GM12874 (cell line): ENCODE results near the gene NDUFB2.

Source experiments
- CTCF ChIP-seq: IDR thresholded peaks from 2 replicates; pipeline ENCODE4 v1.5.1; 2011; ENCODE audit warnings: low read depth, mild to moderate bottlenecking, control low read depth, low read length, moderate library complexity; ENCODE audit not compliant: insufficient read depth

The NDUFB2 gene

GRCh38 chr7:140696680-140697446, at the start of gene NDUFB2:
Gene NDUFB2, plus strand, starts transcription at chr7:140696708. Its CDS starts 37 bp downstream, at chr7:140696745.
- TF ChIP-seq CTCF = no peak

GRCh38 chr7:140646931-140647647, 49.4 kb upstream of the NDUFB2 start:
- peak; percentile 65 for TF ChIP-seq CTCF

- no peak for TF ChIP-seq CTCF
Observed at GRCh38 chr7:140649556-140650205, 46.8 kb upstream of the NDUFB2 start.

GRCh38 chr7:140650367-140650766, 46.1 kb upstream of the NDUFB2 start:
- no peak for TF ChIP-seq CTCF

- peak; percentile 69 for TF ChIP-seq CTCF
Observed at GRCh38 chr7:140653319-140654108, 43.0 kb upstream of the NDUFB2 start.

GRCh38 chr7:140654109-140654387, 42.5 kb upstream of the NDUFB2 start:
- no peak for TF ChIP-seq CTCF

GRCh38 chr7:140654661-140655060, 41.8 kb upstream of the NDUFB2 start:
- no peak for TF ChIP-seq CTCF
